ENCODE results near the gene SRY.
"Not testable (repeated sequence)": the region's sequence is repeated elsewhere in the genome, so short reads cannot be mapped to it uniquely, and the experiment has no call there.

Gene SRY

GRCh38 chrY:2787600-2787999 lies at the start of gene SRY:
Gene SRY (minus strand): TSS chrY:2787682. CDS start chrY:2787603, 79 bp downstream.
- no peak for DNase-seq (ENCODE audit: low read depth, low spot score)

GRCh38 chrY:2837078-2837477 lies 49.6 kb upstream of the SRY start:
- no peak for DNase-seq (ENCODE audit: low read depth, low spot score)

GRCh38 chrY:2835230-2835629 lies 47.7 kb upstream of the SRY start:
- DNase-seq (ENCODE audit: low read depth, low spot score) = no peak

GRCh38 chrY:2828497-2828896 lies 41.0 kb upstream of the SRY start:
- no peak for DNase-seq (ENCODE audit: low read depth, low spot score)

GRCh38 chrY:2824471-2824870 lies 37.0 kb upstream of the SRY start:
- no peak for DNase-seq (ENCODE audit: low read depth, low spot score)

GRCh38 chrY:2817146-2817896 lies 29.8 kb upstream of the SRY start:
- not testable (repeated sequence) for DNase-seq (ENCODE audit: low read depth, low spot score)

GRCh38 chrY:2800246-2800645 lies 12.8 kb upstream of the SRY start:
- DNase-seq (ENCODE audit: low read depth, low spot score) = no peak

- DNase-seq (ENCODE audit: low read depth, low spot score) = no peak
These were observed 10.5 kb upstream of the SRY start for GRCh38 chrY:2797991-2798390.

- DNase-seq (ENCODE audit: low read depth, low spot score) = no peak
These were observed 9.6 kb upstream of the SRY start for GRCh38 chrY:2796977-2797523.

- DNase-seq (ENCODE audit: low read depth, low spot score) = no peak
These were observed 2.3 kb upstream of the SRY start for GRCh38 chrY:2789756-2790155.

- no peak for DNase-seq (ENCODE audit: low read depth, low spot score)
These were observed 488 bp downstream of the SRY start for GRCh38 chrY:2786876-2787512.

Measured in ELF-1 (cell line).